Ascending aorta (tissue), 2 donors: ENCODE data around the gene KIF18B. TPM values are rescaled to one million over a fixed set of nuclear protein-coding genes. Genes with fewer than 3 reads are reported as not detected.

Experiments used
- DNase-seq, 2 donors: peaks; one replicate each; pipeline ENCODE4 v3.0.0-alpha.2; 2019; ENCODE audit warnings: low spot score in 2 of 2
- H3K27ac ChIP-seq, 2 donors: fragments of 200-600 bp; sonication (generic); one replicate each; pipeline ENCODE4 v1.5.1; 2016 to 2017; ENCODE audit warnings: mild to moderate bottlenecking in 1 of 2
- H3K27me3 ChIP-seq: fragments of 200-600 bp; sonication (generic); one replicate; pipeline ENCODE4 v1.5.1; 2017
- H3K36me3 ChIP-seq, 2 donors: fragments of 200-600 bp; sonication (generic); one replicate each; pipeline ENCODE4 v1.5.1; 2016
- H3K4me1 ChIP-seq, 2 donors: fragments of 200-600 bp; sonication (generic); one replicate each; pipeline ENCODE4 v1.5.1; 2016 to 2017; ENCODE audit warnings: mild to moderate bottlenecking in 1 of 2
- H3K4me3 ChIP-seq, 2 donors: fragments of 200-600 bp; sonication (generic); one replicate each; pipeline ENCODE4 v1.5.1; 2016 to 2017; ENCODE audit warnings: mild to moderate bottlenecking in 1 of 2
- H3K9me3 ChIP-seq, 2 donors: fragments of 200-600 bp; sonication (generic); one replicate each; pipeline ENCODE4 v1.5.1; 2016
- CTCF ChIP-seq, 3 experiments: fragments of 200-600 bp in 2 of 3; fragments of 450-650 bp in 1 of 3; sonication (generic) in 2 of 3; IDR thresholded peaks; one replicate each; pipeline ENCODE4 v1.5.1; 2016 to 2019; ENCODE audit warnings: antibody characterized with exemption in 3 of 3, mild to moderate bottlenecking in 1 of 3, moderate library complexity in 1 of 3
- intact Hi-C: fragments of 100-400 bp; cut with DNase I; formaldehyde crosslinking; loops from one replicate; pipeline ENCODE4 v1.15.1; 2023
- total RNA-seq: library from RNA; depleted of rRNA; stranded (reverse); fragments of >200 nt; gene quantifications from one replicate; pipeline ENCODE4 v1.1.0, GENCODE V29; 2016

The KIF18B gene
- total RNA-seq, 1 donor from 2014 or later, result not detected

DNA sequence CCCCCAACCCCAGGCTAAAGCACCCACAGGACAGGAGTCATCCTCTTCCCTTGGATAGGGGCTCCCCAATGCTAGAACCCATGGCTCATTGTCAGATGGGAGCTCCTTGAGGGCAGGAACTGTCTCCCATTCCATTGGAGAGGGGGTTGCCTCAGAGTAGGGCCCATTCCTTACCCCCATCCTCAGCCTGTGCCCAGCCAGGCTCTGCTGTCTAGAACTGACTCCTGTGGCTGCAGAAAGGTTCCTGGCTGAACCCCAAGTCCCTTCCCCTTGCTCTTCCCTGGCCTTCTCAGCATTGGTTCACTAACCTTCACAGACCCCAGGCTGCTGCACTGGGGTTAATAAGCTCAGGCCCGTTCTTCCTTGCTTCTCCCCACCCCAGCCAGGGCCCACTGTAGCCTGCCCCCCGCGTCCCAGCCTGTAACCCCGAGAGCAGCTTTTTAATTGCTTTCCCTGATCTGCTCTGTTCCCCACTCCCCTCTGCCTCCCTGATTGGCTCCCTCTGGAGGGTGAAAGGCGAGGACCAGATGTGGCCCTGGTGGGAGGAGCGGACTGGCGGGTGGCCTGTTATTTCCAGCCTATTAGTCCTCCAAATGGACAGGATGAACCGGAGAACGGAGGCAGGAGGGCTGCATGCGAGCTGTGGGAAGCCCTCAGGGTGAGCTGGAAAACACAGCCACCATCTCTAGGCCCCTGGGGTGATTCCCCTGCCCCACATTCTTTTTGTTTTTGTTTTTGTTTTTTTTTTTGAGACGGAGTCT, 26.3 kb downstream of the KIF18B start:
- H3K4me1 ChIP-seq, result peaks cover 11% of the 10 kb centered on the region in 2 donors
- TF ChIP-seq CTCF (IDR thresholded peaks at IDR 0.05), result no peak
- intact Hi-C loops, result loop anchor here (2.0 kb wide), 2 partner anchors 177 to 211 kb away; partner anchors contain the start of gene PLCD3

GRCh38 chr17:44920565-44920940, 27.0 kb downstream of the KIF18B start:
- H3K27ac ChIP-seq, result no peak overlapping the region
- peaks cover 12 to 19% of the 10 kb centered on the region in 2 donors for H3K4me1 ChIP-seq
- DNase-seq, result no peak
- intact Hi-C loops, result loop anchor here (1.0 to 2.0 kb wide), 3 partner anchors 102 to 212 kb away; partner anchors contain the start of gene PLCD3
- no peak overlapping the region for H3K4me3 ChIP-seq
- no peak for TF ChIP-seq CTCF (IDR thresholded peaks at IDR 0.05)
- no peaks in the 10 kb centered on the region for H3K27me3 ChIP-seq
- no peaks in the 10 kb centered on the region for H3K9me3 ChIP-seq
- H3K36me3 ChIP-seq, result no peaks in the 10 kb centered on the region

More for the DNA sequence above, 26.3 kb downstream of the KIF18B start:
- Histone ChIP-seq H3K27me3 (no peaks in the 10 kb centered on the region), H3K27ac (no peak overlapping the region), H3K9me3 (no peaks in the 10 kb centered on the region), H3K36me3 (no peaks in the 10 kb centered on the region), H3K4me3 (no peak overlapping the region)
- no peak for DNase-seq

DNA sequence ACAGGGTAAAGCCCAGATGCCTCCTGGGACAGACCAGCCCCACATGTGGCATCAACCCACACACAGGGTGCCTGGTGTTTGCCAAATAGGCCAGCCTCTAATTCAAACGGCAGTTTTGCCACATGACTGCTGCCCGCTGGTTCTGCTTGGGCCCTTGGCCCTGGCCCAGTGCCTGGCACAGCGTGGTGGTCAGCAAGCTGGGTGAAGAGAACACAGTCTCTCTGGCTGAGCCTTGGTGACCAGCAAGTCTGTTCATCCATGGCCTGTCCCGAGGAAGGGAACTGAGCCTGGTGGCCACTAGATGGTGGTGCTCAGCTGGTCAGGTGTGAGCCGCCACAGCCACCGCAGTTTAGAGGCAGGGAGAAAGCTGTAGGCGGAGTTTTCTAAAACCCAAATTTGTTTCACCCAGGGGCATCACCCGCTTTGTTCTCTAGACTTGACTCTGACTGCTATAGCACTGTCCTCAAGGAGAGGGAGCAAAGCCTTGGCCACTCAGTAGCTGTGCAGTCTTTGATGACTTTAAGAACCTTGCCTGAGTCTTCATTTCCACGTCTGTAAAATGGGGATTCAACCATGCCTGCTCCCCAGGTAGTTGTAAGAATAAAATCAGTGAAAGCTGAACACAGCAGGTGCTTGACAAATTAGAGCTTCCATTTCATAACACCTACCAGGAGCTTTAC, 27.5 kb downstream of the KIF18B start:
- H3K9me3 ChIP-seq, result no peaks in the 10 kb centered on the region
- peak overlapping the region in 1 of 2 donors; percentile 30 for H3K27ac ChIP-seq
- intact Hi-C loops, result loop anchor here (1.0 to 5.0 kb wide), 4 partner anchors 102 to 277 kb away; partner anchors contain the start of gene PLCD3
- peaks cover 12 to 24% of the 10 kb centered on the region in 2 donors for H3K4me1 ChIP-seq
- DNase-seq, result peak; percentile 54 to 90
- TF ChIP-seq CTCF (IDR thresholded peaks at IDR 0.05), result peak; percentile 82 to 90 (median 89)
- H3K27me3 ChIP-seq, result no peaks in the 10 kb centered on the region
- no peak overlapping the region for H3K4me3 ChIP-seq
- H3K36me3 ChIP-seq, result no peaks in the 10 kb centered on the region

DNA sequence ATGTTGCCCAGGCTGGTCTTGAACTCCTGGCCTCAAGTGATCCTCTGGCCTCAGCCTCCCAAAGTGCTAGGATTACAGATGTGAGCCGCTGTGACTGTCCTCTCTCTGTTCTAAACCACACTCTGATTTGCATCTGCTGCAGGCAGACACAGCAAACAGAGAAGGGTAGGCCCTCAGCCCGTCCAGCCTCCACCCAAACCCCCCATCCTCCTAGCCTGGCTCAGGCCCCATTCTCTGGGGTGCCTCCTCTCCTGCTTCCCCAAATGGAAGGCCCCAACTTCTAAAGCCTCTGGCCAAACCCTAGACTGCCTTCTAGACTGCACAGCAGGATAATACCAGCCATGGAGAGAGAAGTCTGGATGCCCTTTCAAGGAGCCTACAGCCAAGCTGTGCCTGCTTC, 28.2 kb downstream of the KIF18B start:
- Histone ChIP-seq H3K4me3 (no peak overlapping the region), H3K27ac (peak overlapping the region in 1 of 2 donors; percentile 30), H3K27me3 (no peaks in the 10 kb centered on the region), H3K9me3 (no peaks in the 10 kb centered on the region), H3K36me3 (no peaks in the 10 kb centered on the region), H3K4me1 (peaks cover 12 to 26% of the 10 kb centered on the region in 2 donors)
- no peak for TF ChIP-seq CTCF (IDR thresholded peaks at IDR 0.05)
- no peak for DNase-seq
- intact Hi-C loops, result loop anchor here (5.0 kb wide), 1 partner anchor 278 kb away; no protein-coding TSS in a partner anchor

DNA sequence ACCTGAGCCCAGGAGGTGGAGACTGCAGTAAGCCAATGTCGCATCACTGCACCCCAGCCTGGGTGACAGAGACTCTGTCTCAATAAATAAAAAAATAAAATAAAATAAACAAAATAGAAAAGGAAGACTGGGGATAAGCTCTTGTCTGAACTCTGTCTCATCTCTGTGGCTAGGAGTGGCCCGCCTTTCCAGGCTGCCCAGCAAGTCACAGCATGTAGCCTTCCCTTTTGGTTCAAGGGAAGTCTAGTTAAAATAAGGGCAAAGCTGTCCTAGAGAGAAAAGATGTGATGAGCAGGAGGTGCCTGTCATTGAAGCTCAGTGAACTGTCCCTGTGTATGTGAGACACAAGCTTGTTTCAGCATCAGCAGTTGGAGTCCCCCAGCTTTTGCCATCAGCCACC, 29.6 kb downstream of the KIF18B start:
- no peak for TF ChIP-seq CTCF (IDR thresholded peaks at IDR 0.05)
- intact Hi-C loops, result loop anchor here (5.0 kb wide), 1 partner anchor 279 kb away; no protein-coding TSS in a partner anchor
- Histone ChIP-seq H3K27me3 (no peaks in the 10 kb centered on the region), H3K36me3 (no peaks in the 10 kb centered on the region), H3K9me3 (no peaks in the 10 kb centered on the region), H3K4me1 (peaks cover 12 to 26% of the 10 kb centered on the region in 2 donors), H3K27ac (no peak overlapping the region), H3K4me3 (no peak overlapping the region)
- no peak for DNase-seq
